PC-3 (cell line): ENCODE measurements around the gene DUS1L. TPM values are rescaled to one million over a fixed set of nuclear protein-coding genes. Genes with fewer than 3 reads are reported as not detected.

Experiments used
- ATAC-seq: fragments of 200-7000 bp; cut with Tn5 transposase; 2 replicates; pipeline ENCODE4 v1.9.1; 2020; ENCODE audit warnings: mild to moderate bottlenecking, moderate library complexity
- Bru-seq: library from RNA; stranded (reverse); fragments of 400-500 nt; gene quantifications from one replicate; lab custom pipeline; 2021; lab: Mats Ljungman, UMichigan
- BruChase-seq, 2 experiments: library from RNA; stranded (reverse); fragments of 400-500 nt; gene quantifications; one replicate each; lab custom pipeline; 2021; lab: Mats Ljungman, UMichigan
- BruUV-seq: library from RNA; stranded (reverse); fragments of 400-500 nt; replicated peaks from 2 replicates; lab custom pipeline; 2021; lab: Mats Ljungman, UMichigan
- CTCF ChIA-PET: fragments of 300-600 bp; sonication (Branson Sonifier 250); formaldehyde crosslinking; loops from one replicate; lab custom pipeline; 2022; ENCODE audit warnings: antibody characterized with exemption; lab: Charles Lee
- POLR2A ChIA-PET: fragments of 300-600 bp; sonication (Branson Sonifier 250); formaldehyde crosslinking; loops from one replicate; lab custom pipeline; 2022; ENCODE audit warnings: antibody characterized with exemption; ENCODE audit not compliant: unreplicated experiment; lab: Charles Lee
- DNase-seq: peaks from one replicate; pipeline ENCODE4 v3.0.0-alpha.2; 2015
- H2AFZ ChIP-seq: fragments of 300-600 bp; sonication (generic); 2 replicates; pipeline ENCODE4 v1.6.0; 2016; ENCODE audit warnings: antibody characterized with exemption, low read length
- H3F3A ChIP-seq: fragments of 300-600 bp; sonication (generic); one replicate; pipeline ENCODE4 v1.6.0; 2017; ENCODE audit warnings: antibody characterized with exemption, low read length, control low read depth, mild to moderate bottlenecking; ENCODE audit not compliant: unreplicated experiment
- H3K27ac ChIP-seq: fragments of 300-600 bp; sonication (generic); 2 replicates; pipeline ENCODE4 v1.5.1; 2016; ENCODE audit warnings: mild to moderate bottlenecking, low read length
- H3K27me3 ChIP-seq: fragments of 300-600 bp; sonication (generic); 2 replicates; pipeline ENCODE4 v1.6.1; 2016; ENCODE audit warnings: low read length, mixed read lengths
- H3K36me3 ChIP-seq: fragments of 300-600 bp; sonication (generic); 2 replicates; pipeline ENCODE4 v1.6.1; 2016; ENCODE audit warnings: low read depth, mixed run types, low read length, mixed read lengths
- H3K4me1 ChIP-seq: fragments of 300-600 bp; sonication (generic); 2 replicates; pipeline ENCODE4 v1.5.1; 2016; ENCODE audit warnings: low read length; ENCODE audit not compliant: insufficient read depth
- H3K4me2 ChIP-seq: fragments of 300-600 bp; sonication (generic); 2 replicates; pipeline ENCODE4 v1.6.0; 2016; ENCODE audit warnings: low read length
- H3K4me3 ChIP-seq: fragments of 300-600 bp; sonication (generic); 2 replicates; pipeline ENCODE4 v1.5.1; 2016; ENCODE audit warnings: mild to moderate bottlenecking, low read length, mixed read lengths
- H3K79me2 ChIP-seq: fragments of 300-600 bp; sonication (generic); 2 replicates; pipeline ENCODE4 v1.6.1; 2017; ENCODE audit warnings: low read length, mixed read lengths
- H3K9ac ChIP-seq: fragments of 300-600 bp; sonication (generic); 2 replicates; pipeline ENCODE4 v1.6.0; 2016; ENCODE audit warnings: mild to moderate bottlenecking, low read length
- H3K9me2 ChIP-seq: fragments of 300-600 bp; sonication (generic); replicated peaks from 2 replicates; pipeline ENCODE4 v1.6.1; 2016; ENCODE audit warnings: mixed run types, low read length, mixed read lengths
- H3K9me3 ChIP-seq: fragments of 300-600 bp; sonication (generic); 2 replicates; pipeline ENCODE4 v1.6.1; 2016; ENCODE audit warnings: low read length, mixed read lengths
- H4K20me1 ChIP-seq: fragments of 300-600 bp; sonication (generic); 2 replicates; pipeline ENCODE4 v1.6.1; 2016; ENCODE audit warnings: low read length, mixed read lengths
- CTCF ChIP-seq: fragments of 300-600 bp; sonication (generic); conservative IDR thresholded peaks from 2 replicates; pipeline ENCODE4 v1.5.1; 2017; ENCODE audit warnings: antibody characterized with exemption, low read depth, mild to moderate bottlenecking, low read length
- EZH2 ChIP-seq: fragments of 300-600 bp; sonication (generic); IDR thresholded peaks from one replicate; pipeline ENCODE4 v1.6.1; 2017; ENCODE audit warnings: antibody characterized with exemption, mild to moderate bottlenecking, low read length; ENCODE audit not compliant: unreplicated experiment
- EZH2phosphoT487 ChIP-seq: fragments of 300-600 bp; sonication (generic); IDR thresholded peaks from 2 replicates; pipeline ENCODE4 v1.6.1; 2018; ENCODE audit warnings: mild to moderate bottlenecking, antibody characterized with exemption, low read length, borderline replicate concordance
- intact Hi-C: fragments of 100-400 bp; cut with micrococcal nuclease; formaldehyde crosslinking; loops from 2 replicates; pipeline ENCODE4 v1.9.0; 2023
- long read RNA-seq: library from polyadenylated mRNA; unstranded; transcript quantifications from one replicate; pipeline ENCODE4 v2.0.0, GENCODE V29; 2021; ENCODE audit not compliant: unreplicated experiment
- total RNA-seq: library from RNA; depleted of rRNA; stranded (reverse); fragments of >200 nt; gene quantifications from 2 replicates; pipeline ENCODE4 v1.2.3, GENCODE V29; 2014; rRNA removed

DUS1L gene
- 205 and 262 TPM in 2 replicates for total RNA-seq
- Bru-seq, nascent RNA: percentile 75 among the genes with signal in this experiment
- BruChase-seq, experiment 1, labeled RNA remaining after a 6-hour chase: percentile 91 among the genes with signal in this experiment
- percentile 87 among the genes with signal in this experiment for BruChase-seq, experiment 2, labeled RNA remaining after a 2-hour chase
- long read RNA-seq, transcript DUS1L-212 (4 exons, 657 nt): major isoform, 7 of 582 reads
- long read RNA-seq, partial matches to known transcripts: 41 of 582 reads
- long read RNA-seq, other reads (novel, unspliced or antisense): 532 of 582 reads

GRCh38 chr17:82065638-82066303, at the start of gene DUS1L:
Gene DUS1L, minus strand, starts transcription at chr17:82065804. Its CDS starts 745 bp downstream, at chr17:82065059.
- peak within 1 kb of the TSS; percentile 99 for H3K9ac ChIP-seq
- peaks cover 17% of the 10 kb centered on the region for H3K36me3 ChIP-seq
- H3F3A ChIP-seq: no peaks in the 10 kb centered on the region
- DNase-seq (peak; percentile 51), ATAC-seq (peak; percentile 66)
- ChIA-PET CTCF (interaction anchor here (0.5 to 1.1 kb wide), 2 partner anchors 15 to 28 kb away, joined by 3 read pairs; partner anchors contain the start of gene DCXR), POLR2A (interaction anchor here (0.7 kb wide), 1 partner anchor 28 kb away, joined by 4 read pairs; the partner anchor contains the start of gene DCXR)
- peaks cover 29% of the 10 kb centered on the region for H3K79me2 ChIP-seq
- H3K4me1 ChIP-seq: peaks cover 17% of the 10 kb centered on the region
- no peaks in the 10 kb centered on the region for H3K9me3 ChIP-seq
- H3K9me2 ChIP-seq: no peaks in the 10 kb centered on the region
- no peaks in the 10 kb centered on the region for H3K27me3 ChIP-seq
- H3K27ac ChIP-seq: peak within 1 kb of the TSS; percentile 20
- BruUV-seq: TSS peak; percentile 82
- no peaks in the 10 kb centered on the region for H4K20me1 ChIP-seq
- H3K4me2 ChIP-seq: peak within 1 kb of the TSS; percentile 99
- intact Hi-C loops: no loop called here
- H2AFZ ChIP-seq: peak within 1 kb of the TSS; percentile 96
- H3K4me3 ChIP-seq: peak within 1 kb of the TSS; percentile 94
- TF ChIP-seq EZH2 (no peak), CTCF (no peak)

- no TSS peak for BruUV-seq
- ATAC-seq: no peak
- CTCF ChIA-PET: no interaction called here
Measured at GRCh38 chr17:82114872-82115271, 49.3 kb upstream of the DUS1L start.

More at GRCh38 chr17:82114872-82115271, 49.3 kb upstream of the DUS1L start:
- H3K4me2 ChIP-seq: no peak overlapping the region
- H4K20me1 ChIP-seq: no peaks in the 10 kb centered on the region
- no peak overlapping the region for H2AFZ ChIP-seq
- no peaks in the 10 kb centered on the region for H3K9me3 ChIP-seq
- no peak overlapping the region for H3K9ac ChIP-seq
- no peaks in the 10 kb centered on the region for H3K9me2 ChIP-seq
- intact Hi-C loops: no loop called here
- POLR2A ChIA-PET: interaction anchor here (0.5 kb wide), 1 partner anchor 9 kb away, joined by 8 read pairs; no protein-coding TSS in a partner anchor
- H3K36me3 ChIP-seq: no peaks in the 10 kb centered on the region
- H3K27me3 ChIP-seq: no peaks in the 10 kb centered on the region
- DNase-seq: no peak
- no peak overlapping the region for H3K4me3 ChIP-seq
- no peaks in the 10 kb centered on the region for H3K79me2 ChIP-seq
- no peak overlapping the region for H3K27ac ChIP-seq
- H3F3A ChIP-seq: peaks cover 4% of the 10 kb centered on the region
- TF ChIP-seq EZH2phosphoT487: no peak
- TF ChIP-seq EZH2: no peak
- no peak for TF ChIP-seq CTCF
- peaks cover 10% of the 10 kb centered on the region for H3K4me1 ChIP-seq
